K562 (cell line): ENCODE results near the gene CROCC2. TPM values are rescaled to one million over a fixed set of nuclear protein-coding genes. Genes with fewer than 3 reads are reported as not detected.

ENCODE experiments used
- ATAC-seq: fragments of 200-7000 bp; cut with Tn5 transposase; 3 replicates; pipeline ENCODE4 v1.9.1; 2020; ENCODE audit warnings: moderate library complexity
- BruUV-seq: library from RNA; stranded (reverse); fragments of 400-500 nt; replicated peaks from 2 replicates; lab custom pipeline; 2021; lab: Mats Ljungman, UMichigan
- CTCF ChIA-PET: fragments of 300-600 bp; formaldehyde crosslinking; extraction: SDS; loops from one replicate; lab custom pipeline; 2021; ENCODE audit warnings: low intra/inter-chr PET ratio; lab: Yijun Ruan, JAX
- POLR2A ChIA-PET: fragments of 300-600, 350-650 bp; sonication (Branson Sonifier 250); formaldehyde crosslinking; extraction: SDS; loops from one replicate; lab custom pipeline; 2021; ENCODE audit warnings: antibody characterized with exemption, inconsistent platforms; lab: Yijun Ruan, JAX
- DNase-seq, 4 experiments: peaks; one replicate each; pipeline versions ENCODE4 v3.0.0 to v3.0.0-alpha.2; 2011 to 2018; ENCODE audit warnings: low spot score in 3 of 4, mixed read lengths in 3 of 4; ENCODE audit errors: extremely low read depth in 1 of 4
- FAIRE-seq: peaks from 2 replicates; lab custom pipeline; 2011; peaks lifted over from hg19 to GRCh38; lab: Jason Lieb, UNC
- H2AFZ ChIP-seq: 2 replicates; pipeline ENCODE4 v1.6.0; 2011; ENCODE audit warnings: low read depth, low read length, control low read depth, inconsistent platforms
- H3K27ac ChIP-seq: fragments of 200-600 bp; 3 replicates; pipeline ENCODE4 v1.8.0; 2011; ENCODE audit warnings: low read depth, mild to moderate bottlenecking, control low read depth, inconsistent platforms, low read length, moderate library complexity, mixed read lengths; ENCODE audit errors: extremely low read depth
- H3K27me3 ChIP-seq, 2 experiments: fragments of 300-600 bp in 1 of 2; 2 replicates in 1 of 2; 3 replicates in 1 of 2; pipeline versions ENCODE4 v1.6.0 to v1.8.0; 2011; ENCODE audit warnings: inconsistent platforms in 2 of 2, low read length in 2 of 2, mild to moderate bottlenecking in 1 of 2, mixed read lengths in 1 of 2, moderate library complexity in 1 of 2; ENCODE audit not compliant: control insufficient read depth in 2 of 2, insufficient read depth in 2 of 2
- H3K36me3 ChIP-seq: fragments of 300-600 bp; 3 replicates; pipeline ENCODE4 v1.8.0; 2011; ENCODE audit warnings: mild to moderate bottlenecking, low read length, inconsistent platforms; ENCODE audit not compliant: control insufficient read depth, insufficient read depth
- H3K4me1 ChIP-seq, 2 experiments: fragments of 200-600 bp in 1 of 2; replicated peaks in 1 of 2; 2 replicates in 1 of 2; 3 replicates in 1 of 2; pipeline versions ENCODE4 v1.5.1 to v1.8.0; 2011; ENCODE audit warnings: inconsistent platforms in 2 of 2, low read length in 2 of 2, mild to moderate bottlenecking in 1 of 2, mixed read lengths in 1 of 2, moderate library complexity in 1 of 2; ENCODE audit not compliant: control insufficient read depth in 2 of 2, insufficient read depth in 2 of 2
- H3K4me2 ChIP-seq: 2 replicates; pipeline ENCODE4 v1.6.1; 2011; ENCODE audit warnings: low read length, control low read depth, inconsistent platforms, mixed read lengths; ENCODE audit not compliant: insufficient read depth
- H3K4me3 ChIP-seq: fragments of 200-600 bp; sonication (generic), shearing (Covaris generic); 2 replicates; pipeline ENCODE4 v1.5.1; 2016; ENCODE audit warnings: control low read depth, inconsistent platforms
- H3K79me2 ChIP-seq: fragments of 200-600 bp; 3 replicates; pipeline ENCODE4 v1.8.0; 2011; ENCODE audit warnings: low read length, inconsistent platforms; ENCODE audit not compliant: control insufficient read depth, insufficient read depth
- H3K9ac ChIP-seq, 2 experiments: 2 replicates each; pipeline versions ENCODE4 v1.6.0 to v1.6.1; 2011; ENCODE audit warnings: low read depth in 2 of 2, low read length in 2 of 2, control low read depth in 1 of 2, inconsistent platforms in 1 of 2, mild to moderate bottlenecking in 1 of 2, mixed read lengths in 1 of 2; ENCODE audit not compliant: insufficient read depth in 1 of 2
- H3K9me1 ChIP-seq: one replicate; pipeline ENCODE4 v1.6.0; 2011; ENCODE audit warnings: inconsistent platforms, mild to moderate bottlenecking, low read length, moderate library complexity; ENCODE audit not compliant: control insufficient read depth, insufficient read depth
- H3K9me3 ChIP-seq: replicated peaks from 2 replicates; pipeline ENCODE4 v1.5.1; 2011; ENCODE audit warnings: low read depth, low read length, inconsistent platforms; ENCODE audit not compliant: control insufficient read depth, insufficient read depth
- H4K20me1 ChIP-seq: replicated peaks from 2 replicates; pipeline ENCODE4 v1.6.1; 2011; ENCODE audit warnings: low read length, inconsistent platforms, mixed read lengths; ENCODE audit not compliant: control insufficient read depth, insufficient read depth
- GABPA ChIP-seq: fragments of 200-800 bp; sonication (Bioruptor generic); conservative IDR thresholded peaks from 2 replicates; pipeline ENCODE4 v1.6.1; 2016; ENCODE audit warnings: low read depth, missing genetic modification characterization, missing compliant biosample characterization
- KLF13 ChIP-seq: fragments of 450-650 bp; IDR thresholded peaks from 2 replicates; pipeline ENCODE4 v1.6.1; 2016; ENCODE audit warnings: missing genetic modification characterization, low read depth, mild to moderate bottlenecking, missing compliant biosample characterization, moderate library complexity, borderline replicate concordance
- MYNN ChIP-seq, 2 experiments: sonication (generic); formaldehyde crosslinking in 1 of 2; IDR thresholded peaks; 2 replicates each; pipeline versions ENCODE4 v1.5.0 to v1.6.1; 2016 to 2020; ENCODE audit warnings: antibody characterized with exemption in 1 of 2, missing genetic modification reagents in 1 of 2
- TFAM ChIP-seq: fragments of 250-450 bp; sonication (Bioruptor Pico); conservative IDR thresholded peaks from 2 replicates; pipeline ENCODE4 v1.5.0; 2021; ENCODE audit warnings: mild to moderate bottlenecking, moderate library complexity
- TSC22D4 ChIP-seq: fragments of 450-650 bp; IDR thresholded peaks from 2 replicates; pipeline ENCODE4 v1.6.1; 2016; ENCODE audit warnings: missing genetic modification characterization, missing biosample characterization, control low read depth
- WHSC1 ChIP-seq: IDR thresholded peaks from one replicate; pipeline ENCODE4 v1.6.1; 2012; ENCODE audit warnings: low read length, control low read depth, inconsistent platforms
- ZNF175 ChIP-seq: fragments of 200-800 bp; sonication (Bioruptor generic); IDR thresholded peaks from 2 replicates; pipeline ENCODE4 v1.6.1; 2016; ENCODE audit warnings: low read depth, mild to moderate bottlenecking, missing genetic modification characterization, missing compliant biosample characterization
- ZNF431 ChIP-seq: sonication (generic); formaldehyde crosslinking; IDR thresholded peaks from 2 replicates; pipeline ENCODE4 v1.8.0; 2022; ENCODE audit warnings: mild to moderate bottlenecking, missing genetic modification reagents
- ZNF766 ChIP-seq: fragments of 200-800 bp; sonication (Bioruptor generic); conservative IDR thresholded peaks from 2 replicates; pipeline ENCODE4 v1.6.1; 2016; ENCODE audit warnings: missing genetic modification characterization, missing compliant biosample characterization
- WGBS: fragments of 100-300 bp; shearing (Covaris generic); methylation state at CpG from one replicate; pipeline ENCODE4 v1.1.6; 2016; ENCODE audit warnings: low coverage, mixed read lengths; ENCODE audit not compliant: insufficient coverage; ENCODE audit errors: missing lambda C conversion rate; 5-methylcytosine and 5-hydroxymethylcytosine counted together
- in situ Hi-C: fragments of 300-500 bp; cut with MboI; formaldehyde crosslinking; loops from 4 replicates; pipeline ENCODE4 v1.15.0; 2018; ENCODE audit warnings: inconsistent platforms, mixed read lengths
- intact Hi-C: fragments of 100-400 bp; cut with micrococcal nuclease; formaldehyde crosslinking; loops from 2 replicates; pipeline ENCODE4 v1.14.2; 2022
- polyA plus RNA-seq, 8 experiments: library from polyadenylated mRNA; depleted of rRNA in 4 of 8; stranded (reverse) in 5 of 8; unstranded in 3 of 8; fragments of >200 nt; fragmentation: Nextera tagmentation in 2 of 8; fragmentation: Illumina TruSeq in 1 of 8; extraction: Ambion mirVana in 2 of 8; extraction: Trizol in 1 of 8; gene quantifications; 2 replicates each; pipeline versions ENCODE4 v1.2.1 to v1.2.3, GENCODE V29; 2011 to 2014; ENCODE audit warnings: inconsistent platforms in 1 of 8, missing spikeins in 1 of 8
- total RNA-seq, 7 experiments: library from RNA; depleted of rRNA in 6 of 7; stranded (reverse); fragments of >200 nt in 6 of 7; fragmentation: Illumina TruSeq in 2 of 7; extraction: Trizol in 2 of 7; gene quantifications; 2 replicates each; pipeline versions ENCODE4 v1.2.1 to v1.2.3, GENCODE V29; 2011 to 2021; ENCODE audit warnings: low replicate concordance in 1 of 7
- TF ChIP-seq, protein P1 (sequence below): fragments of 250-450 bp; sonication (Bioruptor Pico); IDR thresholded peaks from 2 replicates; pipeline ENCODE4 v1.8.0; 2021; ENCODE audit warnings: mild to moderate bottlenecking, moderate library complexity
- TF ChIP-seq, protein P2 (sequence below): fragments of 250-450 bp; sonication (Bioruptor Pico); IDR thresholded peaks from 2 replicates; pipeline ENCODE4 v1.4.0; 2020

The CROCC2 gene
- total and polyA plus RNA-seq, 9 of the 15 experiments (the other 6 are each of a cell fraction or from before 2014, with no cell fraction given) = not detected

DNA sequence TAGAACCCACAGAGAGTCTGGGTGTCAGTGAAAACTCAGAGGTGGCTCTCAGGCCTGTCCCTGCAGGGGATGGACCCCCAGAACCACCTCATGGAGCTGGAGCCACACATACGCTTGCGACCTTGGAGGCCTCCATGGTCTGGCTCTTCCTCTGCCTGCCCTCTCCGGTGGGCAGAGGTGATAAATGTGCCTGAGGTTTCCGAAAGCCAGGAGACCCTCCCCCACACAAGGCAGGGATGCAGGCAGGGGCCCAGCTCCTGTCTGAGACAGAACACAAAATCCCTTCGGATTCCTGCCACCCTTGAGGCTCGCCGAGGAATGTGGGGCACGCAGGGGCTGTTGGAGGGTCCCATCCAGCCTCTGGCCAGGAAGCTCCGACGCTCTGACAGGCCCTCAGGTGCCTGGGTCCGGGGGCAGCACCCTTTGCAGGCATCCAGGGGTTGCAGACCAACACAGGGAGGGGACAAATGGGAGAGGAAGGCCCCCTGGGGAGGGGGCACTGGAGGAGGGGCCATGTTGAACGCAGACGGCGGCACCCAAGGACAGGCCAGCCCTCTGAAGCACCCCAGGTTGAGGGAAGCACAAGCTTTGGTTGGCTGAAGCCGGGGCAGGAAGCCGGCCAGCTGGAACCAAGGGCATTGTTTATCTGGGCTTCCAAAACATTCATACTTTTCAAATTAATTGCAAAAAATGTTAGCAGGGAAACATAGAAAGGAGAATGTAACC lies 88.2 kb downstream of the CROCC2 start:
- no peak overlapping the region for H3K9ac ChIP-seq
- no TSS peak for BruUV-seq
- no peak for DNase-seq
- TF ChIP-seq ZNF766 (CRISPR knock-in tag) = no peak
- no peak for TF ChIP-seq ZNF431 (CRISPR knock-in tag)
- TF ChIP-seq, protein P1, sequence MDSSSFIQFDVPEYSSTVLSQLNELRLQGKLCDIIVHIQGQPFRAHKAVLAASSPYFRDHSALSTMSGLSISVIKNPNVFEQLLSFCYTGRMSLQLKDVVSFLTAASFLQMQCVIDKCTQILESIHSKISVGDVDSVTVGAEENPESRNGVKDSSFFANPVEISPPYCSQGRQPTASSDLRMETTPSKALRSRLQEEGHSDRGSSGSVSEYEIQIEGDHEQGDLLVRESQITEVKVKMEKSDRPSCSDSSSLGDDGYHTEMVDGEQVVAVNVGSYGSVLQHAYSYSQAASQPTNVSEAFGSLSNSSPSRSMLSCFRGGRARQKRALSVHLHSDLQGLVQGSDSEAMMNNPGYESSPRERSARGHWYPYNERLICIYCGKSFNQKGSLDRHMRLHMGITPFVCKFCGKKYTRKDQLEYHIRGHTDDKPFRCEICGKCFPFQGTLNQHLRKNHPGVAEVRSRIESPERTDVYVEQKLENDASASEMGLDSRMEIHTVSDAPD = no peak
- TF ChIP-seq WHSC1 = no peak
- no peak for TF ChIP-seq MYNN (IDR thresholded peaks at IDR 0.05)
- no peak for TF ChIP-seq MYNN (CRISPR knock-in tag; IDR thresholded peaks at IDR 0.05)
- no peak for TF ChIP-seq KLF13 (tag)
- TF ChIP-seq, protein P2, sequence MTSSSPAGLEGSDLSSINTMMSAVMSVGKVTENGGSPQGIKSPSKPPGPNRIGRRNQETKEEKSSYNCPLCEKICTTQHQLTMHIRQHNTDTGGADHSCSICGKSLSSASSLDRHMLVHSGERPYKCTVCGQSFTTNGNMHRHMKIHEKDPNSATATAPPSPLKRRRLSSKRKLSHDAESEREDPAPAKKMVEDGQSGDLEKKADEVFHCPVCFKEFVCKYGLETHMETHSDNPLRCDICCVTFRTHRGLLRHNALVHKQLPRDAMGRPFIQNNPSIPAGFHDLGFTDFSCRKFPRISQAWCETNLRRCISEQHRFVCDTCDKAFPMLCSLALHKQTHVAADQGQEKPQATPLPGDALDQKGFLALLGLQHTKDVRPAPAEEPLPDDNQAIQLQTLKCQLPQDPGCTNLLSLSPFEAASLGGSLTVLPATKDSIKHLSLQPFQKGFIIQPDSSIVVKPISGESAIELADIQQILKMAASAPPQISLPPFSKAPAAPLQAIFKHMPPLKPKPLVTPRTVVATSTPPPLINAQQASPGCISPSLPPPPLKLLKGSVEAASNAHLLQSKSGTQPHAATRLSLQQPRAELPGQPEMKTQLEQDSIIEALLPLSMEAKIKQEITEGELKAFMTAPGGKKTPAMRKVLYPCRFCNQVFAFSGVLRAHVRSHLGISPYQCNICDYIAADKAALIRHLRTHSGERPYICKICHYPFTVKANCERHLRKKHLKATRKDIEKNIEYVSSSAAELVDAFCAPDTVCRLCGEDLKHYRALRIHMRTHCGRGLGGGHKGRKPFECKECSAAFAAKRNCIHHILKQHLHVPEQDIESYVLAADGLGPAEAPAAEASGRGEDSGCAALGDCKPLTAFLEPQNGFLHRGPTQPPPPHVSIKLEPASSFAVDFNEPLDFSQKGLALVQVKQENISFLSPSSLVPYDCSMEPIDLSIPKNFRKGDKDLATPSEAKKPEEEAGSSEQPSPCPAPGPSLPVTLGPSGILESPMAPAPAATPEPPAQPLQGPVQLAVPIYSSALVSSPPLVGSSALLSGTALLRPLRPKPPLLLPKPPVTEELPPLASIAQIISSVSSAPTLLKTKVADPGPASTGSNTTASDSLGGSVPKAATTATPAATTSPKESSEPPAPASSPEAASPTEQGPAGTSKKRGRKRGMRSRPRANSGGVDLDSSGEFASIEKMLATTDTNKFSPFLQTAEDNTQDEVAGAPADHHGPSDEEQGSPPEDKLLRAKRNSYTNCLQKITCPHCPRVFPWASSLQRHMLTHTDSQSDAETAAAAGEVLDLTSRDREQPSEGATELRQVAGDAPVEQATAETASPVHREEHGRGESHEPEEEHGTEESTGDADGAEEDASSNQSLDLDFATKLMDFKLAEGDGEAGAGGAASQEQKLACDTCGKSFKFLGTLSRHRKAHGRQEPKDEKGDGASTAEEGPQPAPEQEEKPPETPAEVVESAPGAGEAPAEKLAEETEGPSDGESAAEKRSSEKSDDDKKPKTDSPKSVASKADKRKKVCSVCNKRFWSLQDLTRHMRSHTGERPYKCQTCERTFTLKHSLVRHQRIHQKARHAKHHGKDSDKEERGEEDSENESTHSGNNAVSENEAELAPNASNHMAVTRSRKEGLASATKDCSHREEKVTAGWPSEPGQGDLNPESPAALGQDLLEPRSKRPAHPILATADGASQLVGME (CRISPR knock-in tag) = no peak
- TF ChIP-seq TSC22D4 (tag) = no peak
- no peak for TF ChIP-seq GABPA (tag)
- no peak for TF ChIP-seq TFAM (CRISPR knock-in tag)
- TF ChIP-seq ZNF175 (CRISPR knock-in tag) = no peak
- no peaks in the 10 kb centered on the region for H3K9me3 ChIP-seq
- H3K79me2 ChIP-seq = no peaks in the 10 kb centered on the region
- H3K4me3 ChIP-seq = no peak overlapping the region
- H3K36me3 ChIP-seq = no peaks in the 10 kb centered on the region
- peaks cover 11% of the 10 kb centered on the region; the same call in 1 of the 2 replicates for H4K20me1 ChIP-seq
- in situ Hi-C loops (no loop called here), intact Hi-C loops (no loop called here)
- H3K27me3 ChIP-seq = peaks cover 0 to 53% of the 10 kb centered on the region in 2 experiments; a peak in 2 of 5 replicates
- peaks cover 0 to 36% of the 10 kb centered on the region in 2 experiments; a peak in 2 of 5 replicates for H3K4me1 ChIP-seq
- H3K27ac ChIP-seq = no peak overlapping the region
- no peak overlapping the region for H2AFZ ChIP-seq
- no peak for FAIRE-seq
- ATAC-seq = no peak
- no peaks in the 10 kb centered on the region for H3K9me1 ChIP-seq
- ChIA-PET POLR2A (no interaction called here), CTCF (no interaction called here)
- 3% methylated on average over 12 of the region's 16 CpGs for WGBS
- H3K4me2 ChIP-seq = no peak overlapping the region
